HG03175 (cell line): ENCODE data around the gene YIPF2.

ENCODE experiments used
- ATAC-seq: cut with Tn5 transposase; IDR thresholded peaks from one replicate; pipeline ENCODE4 v1.9.1; 2021; ENCODE audit warnings: mild to moderate bottlenecking, moderate library complexity; ENCODE audit not compliant: unreplicated experiment

YIPF2 gene

DNA sequence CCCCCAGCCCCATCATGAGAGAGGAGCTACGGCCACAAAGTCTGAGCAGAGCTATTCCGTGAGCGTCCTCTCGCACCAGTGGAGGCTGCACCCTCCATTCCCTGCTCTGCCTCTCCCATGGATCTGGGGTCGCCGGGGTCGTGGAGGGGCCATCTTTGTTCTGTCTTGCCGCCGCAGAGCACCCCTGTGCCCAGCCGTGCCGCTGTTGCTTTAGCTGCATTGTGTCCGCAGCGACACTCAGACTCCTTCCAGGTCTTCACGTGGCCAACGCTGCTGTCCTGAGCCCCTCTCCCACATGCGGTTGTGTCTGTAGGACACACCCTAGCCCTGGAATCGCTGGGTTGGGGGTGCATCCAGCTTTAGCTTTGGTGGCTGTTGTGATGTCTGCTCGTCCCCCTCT lies 15.8 kb downstream of the YIPF2 start:
- no peak for ATAC-seq

DNA sequence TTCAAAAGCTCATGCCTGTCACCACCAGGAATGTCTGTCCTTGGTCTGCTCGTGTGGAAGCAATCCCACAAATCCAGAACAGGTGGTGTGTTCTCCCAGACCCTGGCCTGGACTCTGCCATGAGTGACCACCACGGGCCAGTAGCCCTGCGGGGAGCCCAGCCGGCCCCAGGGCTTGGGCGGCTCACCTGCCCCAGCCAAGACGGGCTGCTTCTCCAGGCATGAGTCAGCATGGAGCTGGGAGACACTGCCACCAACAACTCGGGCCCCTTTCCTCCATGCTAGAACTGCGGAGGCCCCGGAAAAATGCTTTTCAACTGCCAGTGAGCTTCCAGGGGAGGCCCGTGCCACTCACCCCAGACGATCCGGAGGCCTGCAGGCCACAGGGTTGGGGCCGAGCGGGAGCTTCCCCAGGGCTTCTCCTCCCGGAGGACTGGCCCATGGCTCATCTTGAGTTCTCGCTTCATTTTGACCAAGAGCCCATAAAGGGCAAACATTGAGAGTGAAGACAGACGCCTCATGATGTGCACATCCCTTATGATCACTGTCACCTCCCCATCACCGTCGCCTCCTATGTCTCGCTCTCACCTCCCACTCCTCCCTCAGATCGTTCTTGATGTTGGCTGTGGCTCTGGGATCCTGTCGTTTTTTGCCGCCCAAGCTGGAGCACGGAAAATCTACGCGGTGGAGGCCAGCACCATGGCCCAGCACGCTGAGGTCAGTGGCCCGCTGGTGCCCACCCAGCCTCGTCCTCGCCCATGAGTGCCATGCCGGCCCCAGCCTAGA lies 16.7 kb downstream of the YIPF2 start:
- ATAC-seq = no peak

DNA sequence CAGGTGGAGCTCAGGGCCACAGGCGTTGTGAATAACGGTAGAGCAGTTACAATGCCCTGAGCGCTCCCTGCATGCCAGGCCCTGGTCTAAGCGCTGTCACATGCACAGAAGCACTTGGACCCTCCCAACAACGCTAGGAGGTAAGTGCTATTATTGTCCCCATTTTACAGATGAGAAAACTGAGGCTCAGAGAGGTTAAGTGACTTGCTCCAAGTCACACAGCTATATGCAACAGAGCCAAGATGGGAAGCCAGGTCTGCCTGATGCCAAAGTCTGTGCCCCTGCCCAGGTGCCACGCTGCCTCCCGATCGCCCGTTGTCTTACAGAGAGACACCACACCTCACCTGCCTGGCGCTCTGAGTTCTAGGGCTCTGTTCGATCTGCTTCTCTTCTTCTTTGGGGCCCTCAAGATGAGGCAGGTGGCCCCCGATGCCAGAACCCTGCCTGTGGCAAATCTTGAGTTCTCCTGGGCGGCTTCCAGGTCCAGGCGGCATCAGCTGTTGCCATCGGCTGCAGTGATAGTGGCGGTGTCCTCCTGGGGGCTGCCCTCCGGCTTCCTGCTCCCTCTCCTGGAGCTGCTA lies 20.0 kb downstream of the YIPF2 start:
- no peak for ATAC-seq

DNA sequence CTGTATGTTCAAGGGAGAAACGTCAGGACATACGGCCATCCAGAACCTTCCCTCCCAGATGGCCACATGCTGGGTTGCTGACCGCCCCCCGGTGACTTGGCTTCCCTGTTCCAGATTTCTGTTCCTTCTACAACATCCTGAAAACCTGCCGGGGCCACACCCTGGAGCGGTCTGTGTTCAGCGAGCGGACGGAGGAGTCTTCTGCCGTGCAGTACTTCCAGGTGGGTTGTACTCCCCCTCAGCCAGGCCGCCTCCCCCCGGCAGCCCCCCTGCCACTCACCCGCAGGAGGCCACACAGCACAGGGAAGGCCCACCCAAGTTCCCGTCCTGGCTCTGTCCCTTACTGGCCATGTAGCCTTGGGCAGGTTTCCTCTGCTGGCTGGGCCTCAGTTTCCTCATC lies 20.5 kb downstream of the YIPF2 start:
- no peak for ATAC-seq

DNA sequence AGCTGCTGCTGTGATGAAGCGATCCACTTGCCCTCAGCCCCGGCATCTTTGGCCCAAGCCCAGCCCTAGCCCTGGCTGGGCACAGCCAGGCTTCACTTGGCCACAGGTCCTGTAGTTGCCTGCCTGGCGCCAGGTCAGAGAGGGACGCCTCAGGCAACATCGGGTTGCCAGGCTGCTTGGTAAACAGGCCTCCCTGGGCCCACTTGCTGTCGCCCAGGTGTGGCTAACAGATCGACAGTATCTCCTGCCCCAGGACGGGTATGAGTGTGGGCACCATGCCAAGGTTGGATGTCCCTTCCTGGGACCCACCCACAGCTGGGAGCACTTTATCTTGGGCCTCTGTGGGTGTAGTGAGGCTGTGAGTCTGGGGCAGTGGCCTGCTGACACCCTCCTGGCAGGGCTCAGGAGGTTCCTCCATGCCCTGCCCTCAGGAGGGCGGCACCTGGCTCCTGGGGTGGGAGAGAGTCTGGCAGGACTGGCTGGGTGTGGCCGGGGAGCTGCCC lies 29.2 kb downstream of the YIPF2 start:
- no peak for ATAC-seq

DNA sequence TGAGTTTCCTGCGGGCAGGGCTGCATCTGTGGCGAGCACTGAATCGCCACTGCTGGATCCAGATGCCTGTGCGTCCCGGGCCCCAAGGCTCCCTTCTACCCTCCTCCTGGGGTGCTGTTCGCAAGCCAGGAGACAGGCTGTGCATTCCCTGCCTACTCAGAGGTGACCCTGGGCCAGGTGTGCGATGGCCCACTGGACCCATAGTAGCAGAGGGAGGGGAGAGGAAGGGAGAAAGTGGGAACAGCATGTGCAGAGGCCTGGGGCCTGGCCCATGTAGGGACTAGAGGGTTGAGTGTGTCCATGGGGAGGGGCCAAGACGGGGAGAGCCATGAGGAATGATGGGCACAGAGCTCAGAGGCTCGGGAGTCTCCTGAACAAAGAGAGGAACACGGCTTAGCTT lies 29.8 kb downstream of the YIPF2 start:
- no peak for ATAC-seq

DNA sequence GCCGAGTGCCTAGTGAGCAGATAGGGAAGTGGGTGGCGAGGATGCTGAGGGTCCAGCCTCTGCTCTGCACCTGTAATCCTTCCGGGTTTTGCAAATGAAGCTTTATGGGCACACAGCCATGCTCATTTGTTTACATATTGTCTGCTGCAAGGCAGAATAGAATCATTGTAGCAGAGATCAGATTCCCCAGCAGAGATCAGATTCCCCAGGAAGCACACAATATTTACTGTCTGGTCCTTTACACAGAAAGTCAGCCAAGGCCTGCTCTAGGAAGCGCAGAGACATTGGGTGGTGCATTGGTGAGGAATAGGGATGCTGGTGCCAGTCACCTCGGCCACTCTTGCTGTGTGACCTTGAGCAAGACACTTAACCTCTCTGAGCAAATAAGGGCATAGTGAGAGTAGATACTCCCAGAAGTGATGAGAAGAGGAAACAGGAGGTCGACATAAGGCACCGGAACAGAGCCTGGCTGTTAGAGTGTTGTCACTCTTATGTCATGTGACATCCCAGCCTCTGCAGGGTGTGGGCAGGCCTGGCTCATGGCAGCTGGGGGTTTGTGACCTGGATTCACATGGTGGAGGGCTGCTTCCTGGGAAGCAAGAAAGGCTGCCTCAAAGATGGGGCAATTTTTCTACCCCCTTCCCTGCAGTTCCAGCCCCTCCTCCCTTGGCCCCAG lies 31.4 kb downstream of the YIPF2 start:
- no peak for ATAC-seq

DNA sequence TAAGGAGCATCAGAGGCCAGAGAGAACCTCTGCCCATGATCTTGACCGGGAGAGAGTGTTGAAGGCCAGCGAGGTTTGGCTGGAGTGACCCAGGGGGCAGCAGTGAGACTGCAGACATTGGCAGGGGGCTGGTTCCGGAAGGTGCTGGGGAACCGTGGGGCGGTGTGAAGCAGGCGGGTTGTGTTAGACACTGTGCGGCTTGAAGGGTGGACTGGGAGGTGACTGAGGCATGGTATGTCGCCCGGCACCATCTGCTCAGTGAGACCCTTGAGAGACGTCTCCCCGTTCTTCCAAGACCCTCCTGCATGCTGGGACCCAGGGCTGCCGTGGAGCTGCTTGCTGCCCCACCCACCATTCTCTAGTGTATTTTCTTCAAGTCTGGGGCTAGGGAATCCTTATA lies 32.5 kb downstream of the YIPF2 start:
- no peak for ATAC-seq

DNA sequence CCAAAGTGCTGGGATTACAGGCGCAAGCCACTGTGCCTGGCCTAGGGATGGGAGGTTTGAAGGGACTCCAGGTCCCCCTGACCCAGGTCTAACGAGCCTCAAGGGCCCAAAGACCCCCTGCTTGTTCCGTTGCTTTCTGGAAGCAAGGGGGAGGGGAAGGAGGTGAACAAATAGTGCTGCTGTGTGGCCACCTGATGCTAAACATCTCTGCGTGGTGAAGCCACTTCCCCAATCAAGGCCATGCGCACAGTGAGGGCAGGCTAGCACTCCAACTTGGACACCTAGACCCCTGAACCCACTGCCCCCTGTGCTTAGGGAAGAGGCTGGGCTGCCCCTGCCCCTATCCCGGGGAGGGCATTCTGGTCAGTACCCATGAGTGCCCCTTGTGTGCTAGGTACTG lies 33.1 kb downstream of the YIPF2 start:
- ATAC-seq = no peak

DNA sequence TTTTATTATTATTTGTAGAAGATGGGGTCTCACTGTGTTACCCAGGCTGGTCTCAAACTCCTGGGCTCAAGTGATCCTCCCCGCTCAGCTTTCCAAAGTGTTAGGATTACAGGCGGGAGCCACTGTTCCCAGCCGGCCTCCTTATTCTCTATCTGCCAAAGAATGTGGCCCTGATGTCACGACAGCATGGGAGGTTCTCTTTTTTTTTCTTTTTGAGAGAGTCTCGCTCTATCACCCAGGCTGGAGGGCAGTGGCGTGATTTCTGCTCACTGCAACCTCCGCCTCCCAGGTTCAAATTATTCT lies 33.6 kb downstream of the YIPF2 start:
- no peak for ATAC-seq

DNA sequence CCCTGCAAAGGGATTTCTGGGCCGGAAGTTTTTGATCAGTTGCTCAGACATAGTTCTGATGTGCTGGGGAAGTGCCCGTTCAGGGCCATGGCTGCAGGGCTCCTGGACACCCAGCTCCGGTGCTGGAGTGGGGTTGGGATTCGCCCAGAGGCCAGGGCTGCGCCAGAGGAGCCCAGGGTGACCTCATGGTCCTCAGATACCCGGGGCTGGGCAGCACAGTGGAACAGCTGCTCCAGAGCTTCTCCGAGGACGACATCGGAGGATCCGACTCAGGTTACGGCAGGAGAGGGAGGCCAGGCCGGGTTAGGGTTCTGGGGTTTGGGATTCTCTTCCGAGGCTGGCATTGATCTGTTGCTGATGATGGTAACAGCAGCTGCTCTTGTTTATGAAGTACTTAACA lies 36.2 kb downstream of the YIPF2 start:
- ATAC-seq = no peak

DNA sequence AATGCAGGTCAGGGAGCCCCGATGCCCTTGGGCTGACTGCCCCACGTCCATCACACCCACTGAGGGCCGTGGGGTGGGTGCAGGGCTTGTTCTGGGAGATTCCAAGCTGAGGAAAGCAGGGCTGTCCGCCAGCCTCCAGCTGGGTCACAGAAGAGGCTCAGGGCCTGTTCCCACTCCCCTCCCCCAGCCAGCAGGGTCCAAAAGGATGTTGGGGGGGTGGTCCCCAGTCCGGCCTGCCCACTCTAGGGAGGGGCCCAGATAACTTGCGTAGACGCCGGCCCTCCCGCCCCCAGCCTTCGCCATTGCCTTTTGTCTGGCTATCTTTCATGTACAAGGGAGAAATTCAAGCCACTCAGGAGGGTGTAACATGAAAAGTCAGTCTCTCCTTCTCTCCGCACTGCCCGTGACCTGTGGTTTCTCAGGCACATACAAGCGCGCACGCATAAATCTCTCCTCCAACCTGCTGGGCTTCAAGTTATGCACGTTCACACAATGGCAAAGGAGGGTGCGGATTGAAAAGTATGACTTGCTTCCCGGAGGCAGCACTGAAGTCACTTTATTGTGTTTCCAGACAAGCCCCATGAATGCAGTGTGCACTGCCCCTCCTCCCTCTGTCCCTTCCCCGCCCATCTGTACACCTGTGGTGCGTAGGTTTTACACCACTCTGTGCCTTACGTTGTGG lies 36.9 kb downstream of the YIPF2 start:
- no peak for ATAC-seq

DNA sequence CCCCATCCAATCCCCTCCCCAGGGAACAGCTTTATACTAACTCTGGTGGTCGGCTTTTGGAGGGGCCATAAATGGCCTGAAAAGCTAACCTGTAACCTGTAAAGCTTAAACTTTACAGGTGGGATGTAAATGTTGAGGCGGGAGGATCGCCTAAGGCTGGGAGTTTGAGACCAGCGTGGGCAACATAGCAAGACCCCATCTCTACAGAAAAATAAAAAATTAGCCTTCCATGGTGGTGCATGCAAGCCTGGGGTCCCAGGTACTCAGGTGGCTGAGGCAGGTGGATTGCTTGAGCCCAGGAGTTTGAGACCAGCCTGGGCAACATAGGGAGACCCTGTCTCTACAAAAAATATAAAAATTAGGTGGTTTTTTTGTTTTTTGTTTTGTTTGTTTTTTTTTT lies 38.6 kb downstream of the YIPF2 start:
- ATAC-seq = no peak

DNA sequence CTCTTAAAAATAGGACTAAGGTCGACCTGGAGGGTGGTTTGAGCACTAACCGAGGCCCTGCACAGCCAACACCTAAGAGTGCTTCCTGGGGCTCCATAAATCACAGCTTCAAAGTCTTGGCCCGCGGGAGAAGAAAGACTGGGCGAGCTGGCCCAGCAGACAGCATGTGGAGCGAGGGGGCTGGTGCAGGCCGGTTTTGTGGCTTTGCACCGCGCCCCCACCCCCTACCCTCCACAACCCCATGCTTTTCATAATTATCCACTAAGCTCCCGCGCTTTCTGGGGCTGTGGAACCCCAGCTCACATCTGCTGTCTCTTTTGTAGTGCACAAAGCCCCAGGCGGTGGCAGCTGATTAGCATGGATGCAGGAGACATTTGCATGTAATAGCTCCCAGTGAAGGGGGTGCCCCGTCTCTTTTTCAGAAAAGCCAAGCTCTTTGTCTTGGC lies 40.0 kb downstream of the YIPF2 start:
- no peak for ATAC-seq

DNA sequence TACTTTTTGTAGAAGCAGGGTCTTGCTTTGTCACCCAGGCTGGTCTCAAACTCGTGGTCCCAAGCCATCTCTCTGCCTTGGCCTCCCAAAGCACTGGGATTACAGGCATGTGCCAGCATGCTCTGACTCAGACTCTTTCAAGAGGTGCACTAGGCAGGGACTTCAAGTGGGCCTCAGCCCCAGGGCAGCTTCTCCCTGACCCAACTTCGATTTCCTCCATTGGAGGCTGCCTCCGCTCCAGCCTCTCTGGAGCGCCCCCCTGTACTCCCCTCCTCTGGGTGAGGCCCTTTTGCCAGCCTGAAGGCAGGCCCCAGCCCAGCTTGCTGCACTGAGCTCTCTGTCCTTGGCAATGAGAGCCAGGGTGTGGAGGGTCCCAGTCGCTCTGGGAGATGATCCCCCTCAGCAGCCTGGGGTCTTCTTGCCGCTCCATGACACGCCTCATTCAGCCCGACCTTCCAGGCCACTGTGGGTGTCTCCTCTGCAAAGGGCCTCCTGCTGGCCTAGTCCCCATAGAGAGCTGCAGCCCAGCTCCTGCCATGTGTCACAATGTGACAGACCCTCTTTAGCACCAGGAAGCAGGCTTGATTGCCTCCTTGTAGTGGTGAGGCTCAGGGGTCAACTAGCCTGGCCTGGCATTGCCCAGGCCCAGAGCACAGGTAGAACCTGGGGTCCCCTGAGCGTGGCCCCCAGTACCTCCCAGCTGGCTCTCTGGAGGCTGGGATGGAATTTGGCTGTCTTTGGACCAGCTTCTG lies 40.6 kb downstream of the YIPF2 start:
- ATAC-seq = no peak

DNA sequence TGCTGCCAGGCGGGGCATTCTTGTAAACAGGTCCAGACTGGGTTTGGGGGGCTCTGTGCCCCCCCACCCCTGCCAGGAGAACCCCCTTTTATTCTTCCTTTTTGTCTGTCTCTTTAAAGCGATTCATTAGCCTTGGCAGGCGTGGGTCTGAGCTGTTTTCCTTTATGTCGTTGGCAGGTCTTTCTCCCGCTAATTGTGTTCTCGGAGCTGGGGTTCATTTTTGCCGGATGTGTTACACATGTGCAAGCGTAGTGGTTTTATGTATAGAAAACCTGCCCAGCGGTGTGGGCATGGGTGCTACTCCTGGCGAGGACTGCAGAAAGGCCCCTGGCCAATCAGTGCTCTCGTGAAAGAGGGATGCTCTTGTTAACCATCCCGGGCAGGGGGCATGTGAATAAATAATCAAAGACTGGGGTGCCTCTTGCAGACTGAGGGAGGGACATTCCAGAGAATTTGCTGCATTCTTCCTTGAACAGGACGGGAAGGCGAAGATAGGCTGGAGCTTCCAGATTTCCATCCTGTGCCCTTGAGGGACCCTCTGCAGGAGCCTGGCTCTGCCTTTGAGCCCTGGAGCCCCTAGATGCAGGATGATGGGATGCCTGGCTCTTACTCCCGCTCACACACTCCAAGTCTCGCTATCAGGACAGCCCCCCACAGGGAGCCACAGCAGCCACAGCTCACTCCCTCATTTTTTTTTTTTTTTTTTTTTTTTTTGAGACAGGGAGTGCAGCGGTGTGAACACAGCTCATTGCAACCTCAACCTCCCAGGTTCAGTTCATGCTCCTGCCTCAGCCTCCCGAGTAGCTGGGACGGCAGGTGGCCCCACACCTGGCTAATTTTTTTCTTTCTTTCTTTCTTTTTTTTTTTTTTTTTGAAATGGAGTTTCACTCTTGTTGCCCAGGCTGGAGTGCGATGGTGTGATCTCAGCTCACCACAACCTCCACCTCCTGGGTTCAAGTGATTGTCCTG lies 43.0 kb downstream of the YIPF2 start:
- ATAC-seq = no peak

DNA sequence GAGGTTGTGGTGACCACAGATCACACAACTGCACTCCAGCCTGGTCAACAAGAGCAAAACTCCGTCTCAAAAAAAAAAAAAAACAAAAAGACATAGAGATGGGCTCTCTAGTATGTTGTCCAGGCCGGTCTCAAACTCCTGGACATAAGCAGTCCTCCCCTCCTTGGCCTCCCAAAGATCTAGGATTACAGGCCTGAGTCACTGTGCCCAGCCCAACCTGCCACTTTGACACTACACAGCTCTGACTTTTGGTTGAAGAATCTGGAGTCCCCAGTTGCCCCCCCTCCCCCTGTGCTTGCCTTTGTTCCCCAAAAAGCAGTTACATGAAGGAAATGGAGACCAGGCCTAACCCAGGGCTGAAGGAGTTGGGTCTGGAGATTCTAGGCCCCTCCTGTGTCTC lies 44.2 kb downstream of the YIPF2 start:
- ATAC-seq = no peak

DNA sequence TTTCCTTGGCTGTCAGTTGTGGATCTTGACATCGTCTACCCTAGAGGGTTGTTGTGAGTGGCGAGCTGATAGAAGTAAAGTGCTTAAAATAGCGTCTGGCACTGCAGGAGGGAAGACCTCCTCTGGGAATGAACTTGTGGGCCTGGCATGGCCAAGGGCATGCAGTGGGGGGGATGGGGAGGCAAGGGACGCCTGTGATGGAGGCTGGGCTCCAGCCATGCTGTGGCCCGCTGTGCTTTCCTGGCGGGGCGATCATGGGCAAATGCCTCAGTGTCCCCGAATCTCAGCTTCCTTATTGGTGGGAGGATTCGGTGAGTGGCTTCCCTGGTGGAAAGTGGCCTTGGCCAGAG lies 46.4 kb downstream of the YIPF2 start:
- no peak for ATAC-seq

DNA sequence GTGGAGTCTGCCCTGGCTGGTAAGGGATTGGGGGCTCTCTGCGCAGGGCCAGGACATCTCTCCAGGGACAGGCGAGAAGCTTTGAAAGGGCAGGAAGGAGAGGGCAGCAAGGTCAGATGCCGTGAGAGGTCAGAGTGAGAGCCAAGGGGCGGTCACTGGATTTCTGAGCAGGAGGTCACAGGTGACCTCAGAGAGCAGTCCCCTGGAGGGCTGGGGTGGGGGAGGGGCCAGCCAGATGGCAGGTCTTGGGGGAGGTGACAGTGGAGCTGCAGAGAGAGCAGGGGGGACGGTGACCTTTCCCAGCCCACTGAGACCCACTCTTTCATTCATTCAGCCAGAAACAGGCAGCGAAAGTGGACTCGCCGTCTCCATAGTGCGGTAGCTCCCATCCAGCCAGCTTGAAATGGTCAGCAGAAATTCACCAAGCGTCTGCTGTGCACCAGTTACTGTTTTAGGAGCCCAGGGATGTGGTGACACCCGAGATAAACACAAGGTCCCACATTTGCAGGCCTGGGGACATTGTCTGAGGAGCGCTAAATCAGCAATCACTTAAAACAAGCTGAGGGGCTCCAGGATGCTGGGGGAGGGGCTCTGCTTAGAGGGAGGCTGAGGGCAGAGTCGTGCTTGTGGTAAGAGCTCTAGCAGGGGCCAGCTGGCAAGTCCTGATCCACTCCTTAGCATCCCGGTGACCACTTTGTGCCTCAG lies 46.9 kb downstream of the YIPF2 start:
- ATAC-seq = no peak
